ENCODE data around the gene NPR1. TPM values are rescaled to one million over a fixed set of nuclear protein-coding genes. Genes with fewer than 3 reads are reported as not detected.
A peak's percentile ranks its signal among the peaks of the same experiment; 100 is the strongest.

The NPR1 gene
- total and polyA plus RNA-seq, 2 donors from 2014 or later: 57.8 to 89.3 TPM

GRCh38 chr1:153633754-153634665, 44.5 kb upstream of the NPR1 start, which contains the start of gene CHTOP:
Gene CHTOP, plus strand, starts transcription at chr1:153634066. Its CDS starts 2,523 bp downstream, at chr1:153636589.
- TF ChIP-seq CTCF (IDR thresholded peaks at IDR 0.05; ENCODE audit: borderline replicate concordance, extremely low read depth, insufficient read depth): no peak
- Histone ChIP-seq H3K4me3 (ENCODE audit: low read length in 3 of 3) (peak within 1 kb of the TSS; percentile 92 to 99 (median 98)), H3K4me1 (ENCODE audit: control insufficient read depth in 2 of 3, insufficient read depth in 2 of 3, low read depth in 1 of 3, low read length in 3 of 3) (peaks cover 0 to 15% (median 12%) of the 10 kb centered on the region in 3 donors), H3K36me3 (ENCODE audit: control insufficient read depth in 2 of 3, insufficient read depth in 3 of 3, low read length in 3 of 3) (peaks cover 9 to 27% (median 17%) of the 10 kb centered on the region in 3 donors), H3K27me3 (ENCODE audit: control insufficient read depth, insufficient read depth, low read length) (no peaks in the 10 kb centered on the region), H3K9ac (ENCODE audit: low read length in 3 of 3) (peak within 1 kb of the TSS; percentile 97 to 100 (median 97)), H3K9me3 (ENCODE audit: control insufficient read depth in 2 of 3, insufficient read depth in 1 of 3, low read length in 3 of 3) (no peaks in the 10 kb centered on the region), H3K27ac (ENCODE audit: low read depth in 2 of 2, low read length in 2 of 2) (peak within 1 kb of the TSS; percentile 100)
- DNase-seq (peak; percentile 98 to 99 (median 99)), FAIRE-seq (peak; percentile 30)
- intact Hi-C loops (cut with DNase I): no loop called here

- H3K4me1 ChIP-seq (ENCODE audit: control insufficient read depth in 2 of 3, insufficient read depth in 2 of 3, low read depth in 1 of 3, low read length in 3 of 3): peaks cover 0 to 11% (median 8%) of the 10 kb centered on the region in 3 donors
- FAIRE-seq (no peak), DNase-seq (peak in 1 of 5 donors; percentile 37)
- H3K4me3 ChIP-seq (ENCODE audit: low read length in 3 of 3): peak overlapping the region in 2 of 3 donors; percentile 20 to 98
- H3K9ac ChIP-seq (ENCODE audit: low read length in 3 of 3): no peak overlapping the region
- no peak overlapping the region for H3K27ac ChIP-seq (ENCODE audit: low read depth in 2 of 2, low read length in 2 of 2)
- intact Hi-C loops (cut with DNase I): no loop called here
- no peaks in the 10 kb centered on the region for H3K9me3 ChIP-seq (ENCODE audit: control insufficient read depth in 2 of 3, insufficient read depth in 1 of 3, low read length in 3 of 3)
- no peaks in the 10 kb centered on the region for H3K27me3 ChIP-seq (ENCODE audit: control insufficient read depth, insufficient read depth, low read length)
- peaks cover 9 to 45% (median 23%) of the 10 kb centered on the region in 3 donors for H3K36me3 ChIP-seq (ENCODE audit: control insufficient read depth in 2 of 3, insufficient read depth in 3 of 3, low read length in 3 of 3)
- TF ChIP-seq CTCF (IDR thresholded peaks at IDR 0.05; ENCODE audit: borderline replicate concordance, extremely low read depth, insufficient read depth): no peak
Measured at GRCh38 chr1:153635872-153636271, 42.6 kb upstream of the NPR1 start.

GRCh38 chr1:153636312-153636711, 42.2 kb upstream of the NPR1 start:
- no peak for TF ChIP-seq CTCF (IDR thresholded peaks at IDR 0.05; ENCODE audit: borderline replicate concordance, extremely low read depth, insufficient read depth)
- Histone ChIP-seq H3K27me3 (ENCODE audit: control insufficient read depth, insufficient read depth, low read length) (no peaks in the 10 kb centered on the region), H3K4me3 (ENCODE audit: low read length in 3 of 3) (no peak overlapping the region), H3K36me3 (ENCODE audit: control insufficient read depth in 2 of 3, insufficient read depth in 3 of 3, low read length in 3 of 3) (peaks cover 12 to 49% (median 27%) of the 10 kb centered on the region in 3 donors), H3K9ac (ENCODE audit: low read length in 3 of 3) (no peak overlapping the region), H3K27ac (ENCODE audit: low read depth in 2 of 2, low read length in 2 of 2) (no peak overlapping the region), H3K9me3 (ENCODE audit: control insufficient read depth in 2 of 3, insufficient read depth in 1 of 3, low read length in 3 of 3) (no peaks in the 10 kb centered on the region), H3K4me1 (ENCODE audit: control insufficient read depth in 2 of 3, insufficient read depth in 2 of 3, low read depth in 1 of 3, low read length in 3 of 3) (peaks cover 0 to 14% (median 4%) of the 10 kb centered on the region in 3 donors)
- intact Hi-C loops (cut with DNase I): no loop called here
- DNase-seq (peak in 1 of 5 donors; percentile 41), FAIRE-seq (no peak)
